AG09319 (cell line): ENCODE measurements around the gene UBE3A.

Experiments used
- DNase-seq: peaks from one replicate; pipeline ENCODE4 v3.0.0-alpha.2; 2010; ENCODE audit warnings: low read depth; ENCODE audit errors: extremely low read depth
- TF ChIP-seq, protein P1 (sequence below): IDR thresholded peaks from 2 replicates; pipeline ENCODE4 v1.5.1; 2011; ENCODE audit warnings: low read depth, mild to moderate bottlenecking, inconsistent platforms, low read length, moderate library complexity

Gene UBE3A

DNA sequence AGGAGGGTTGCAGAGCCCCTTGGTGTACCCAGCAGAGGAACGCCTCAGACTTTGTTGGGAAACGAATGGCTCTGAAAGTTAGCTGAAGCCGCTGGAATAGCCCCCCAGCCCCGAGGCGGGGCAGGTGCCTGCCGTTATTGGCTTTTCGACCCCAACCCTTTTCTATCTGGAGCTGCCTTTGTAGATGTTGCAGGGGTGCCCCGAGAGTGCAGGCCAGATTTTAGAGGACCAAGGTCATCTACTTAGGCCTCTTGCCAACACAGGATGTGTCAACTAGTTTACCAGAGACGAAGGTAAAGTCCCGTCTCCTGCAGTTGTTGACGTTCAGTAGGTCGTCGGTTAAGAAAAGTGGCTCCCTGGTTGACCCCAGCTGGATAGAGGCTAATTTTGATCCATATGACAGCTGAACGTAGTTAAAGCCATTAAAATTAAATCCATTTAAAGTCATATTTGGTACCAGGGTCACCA is 579 bp upstream of the UBE3A start:
- DNase-seq: no peak
- TF ChIP-seq, protein P1, sequence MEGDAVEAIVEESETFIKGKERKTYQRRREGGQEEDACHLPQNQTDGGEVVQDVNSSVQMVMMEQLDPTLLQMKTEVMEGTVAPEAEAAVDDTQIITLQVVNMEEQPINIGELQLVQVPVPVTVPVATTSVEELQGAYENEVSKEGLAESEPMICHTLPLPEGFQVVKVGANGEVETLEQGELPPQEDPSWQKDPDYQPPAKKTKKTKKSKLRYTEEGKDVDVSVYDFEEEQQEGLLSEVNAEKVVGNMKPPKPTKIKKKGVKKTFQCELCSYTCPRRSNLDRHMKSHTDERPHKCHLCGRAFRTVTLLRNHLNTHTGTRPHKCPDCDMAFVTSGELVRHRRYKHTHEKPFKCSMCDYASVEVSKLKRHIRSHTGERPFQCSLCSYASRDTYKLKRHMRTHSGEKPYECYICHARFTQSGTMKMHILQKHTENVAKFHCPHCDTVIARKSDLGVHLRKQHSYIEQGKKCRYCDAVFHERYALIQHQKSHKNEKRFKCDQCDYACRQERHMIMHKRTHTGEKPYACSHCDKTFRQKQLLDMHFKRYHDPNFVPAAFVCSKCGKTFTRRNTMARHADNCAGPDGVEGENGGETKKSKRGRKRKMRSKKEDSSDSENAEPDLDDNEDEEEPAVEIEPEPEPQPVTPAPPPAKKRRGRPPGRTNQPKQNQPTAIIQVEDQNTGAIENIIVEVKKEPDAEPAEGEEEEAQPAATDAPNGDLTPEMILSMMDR: no peak

DNA sequence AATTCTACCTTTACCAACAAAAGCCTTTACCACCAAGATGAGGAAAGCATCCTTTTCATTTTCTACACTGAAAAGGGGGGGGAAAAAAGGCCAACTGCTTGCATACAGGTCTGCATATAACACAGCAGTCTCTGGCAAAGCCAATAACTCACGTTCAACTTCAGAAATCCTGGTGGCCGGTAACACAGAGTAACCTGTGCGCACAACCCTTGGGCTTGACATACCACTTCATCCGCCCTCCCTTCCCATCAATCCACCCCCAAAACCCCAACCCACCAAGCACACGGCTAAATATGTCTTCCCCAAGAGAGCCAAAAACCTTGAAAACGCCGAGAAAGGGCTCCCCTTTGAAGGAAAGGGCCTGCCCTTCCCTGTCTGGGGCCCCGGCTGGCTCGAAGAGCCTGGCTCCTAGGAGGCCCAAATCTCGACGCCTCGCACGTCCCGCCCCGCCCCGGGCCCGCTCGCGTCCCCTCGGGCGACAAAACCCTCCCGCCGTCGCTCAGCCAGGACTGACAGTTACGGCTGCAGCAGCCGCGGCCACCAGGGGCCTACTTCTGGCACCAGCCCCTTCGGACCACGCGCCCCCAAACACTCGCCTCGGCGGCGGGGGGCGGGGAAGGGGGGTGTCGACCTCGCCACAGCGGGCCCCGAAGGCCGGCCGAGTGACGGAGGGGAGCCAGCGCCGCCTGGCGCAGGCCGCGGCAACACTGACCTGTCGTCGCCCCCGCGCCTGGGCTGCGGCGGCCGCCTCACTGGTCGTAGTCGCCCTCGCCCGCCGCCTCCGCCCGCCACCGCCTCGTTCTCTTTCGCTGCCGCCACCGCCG is 835 bp downstream of the UBE3A start:
- TF ChIP-seq, protein P1: peak; percentile 30
- DNase-seq: no peak

DNA sequence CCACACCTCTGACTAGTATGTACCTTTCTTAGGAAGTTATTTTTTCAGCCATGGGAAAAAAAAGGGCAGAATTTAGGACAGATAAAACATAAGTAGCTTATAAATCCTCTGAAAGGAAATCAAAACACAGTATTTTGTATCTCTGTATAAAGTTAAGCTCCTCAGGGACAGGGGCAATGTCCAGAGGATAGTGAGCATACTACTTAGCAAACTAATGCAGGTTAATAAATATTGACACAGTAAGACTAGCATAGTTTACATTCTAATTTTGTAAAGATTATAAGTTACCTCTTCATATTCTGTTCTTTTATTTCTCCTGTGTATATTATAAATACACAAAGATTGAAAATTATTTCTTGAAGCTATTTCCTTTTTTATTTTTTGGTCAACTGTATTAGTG is 2.1 kb downstream of the UBE3A start:
- TF ChIP-seq, protein P1: no peak
- DNase-seq: no peak

DNA sequence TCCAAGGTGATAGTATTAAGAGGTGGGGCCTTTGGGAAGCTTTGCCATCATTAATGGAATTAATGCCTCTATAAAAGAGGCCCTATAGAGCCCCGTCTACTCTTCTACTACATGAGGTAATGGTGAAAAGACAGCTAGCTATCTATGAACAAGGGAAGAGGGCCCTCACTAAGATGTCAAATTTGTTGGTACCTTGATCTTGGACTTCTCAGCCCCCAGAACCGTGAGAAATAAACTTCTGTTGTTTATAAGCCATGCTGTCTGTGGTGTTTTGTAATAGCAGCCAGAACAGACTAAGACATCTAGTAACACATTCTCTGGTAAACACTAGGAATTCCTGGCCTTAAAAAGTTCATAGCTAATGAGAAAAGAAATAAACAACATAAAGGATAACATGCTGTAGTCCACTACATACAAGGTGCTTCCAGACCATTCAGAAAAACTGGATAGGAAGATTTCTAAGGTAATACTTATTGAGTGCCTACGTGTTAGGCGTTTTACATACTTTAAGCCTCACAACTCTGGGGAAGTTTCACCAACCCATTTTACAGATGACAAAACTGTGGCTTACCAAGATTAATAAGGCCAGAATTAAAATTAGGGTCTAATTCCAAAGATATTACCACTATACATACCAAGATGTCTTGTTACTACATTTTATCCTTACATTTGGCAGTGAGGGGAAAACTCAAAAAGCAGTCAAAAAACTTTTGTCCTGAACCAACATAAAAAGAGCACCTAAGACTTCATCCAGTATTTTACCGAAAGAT is 3.2 kb downstream of the UBE3A start:
- DNase-seq: no peak
- TF ChIP-seq, protein P1: no peak

DNA sequence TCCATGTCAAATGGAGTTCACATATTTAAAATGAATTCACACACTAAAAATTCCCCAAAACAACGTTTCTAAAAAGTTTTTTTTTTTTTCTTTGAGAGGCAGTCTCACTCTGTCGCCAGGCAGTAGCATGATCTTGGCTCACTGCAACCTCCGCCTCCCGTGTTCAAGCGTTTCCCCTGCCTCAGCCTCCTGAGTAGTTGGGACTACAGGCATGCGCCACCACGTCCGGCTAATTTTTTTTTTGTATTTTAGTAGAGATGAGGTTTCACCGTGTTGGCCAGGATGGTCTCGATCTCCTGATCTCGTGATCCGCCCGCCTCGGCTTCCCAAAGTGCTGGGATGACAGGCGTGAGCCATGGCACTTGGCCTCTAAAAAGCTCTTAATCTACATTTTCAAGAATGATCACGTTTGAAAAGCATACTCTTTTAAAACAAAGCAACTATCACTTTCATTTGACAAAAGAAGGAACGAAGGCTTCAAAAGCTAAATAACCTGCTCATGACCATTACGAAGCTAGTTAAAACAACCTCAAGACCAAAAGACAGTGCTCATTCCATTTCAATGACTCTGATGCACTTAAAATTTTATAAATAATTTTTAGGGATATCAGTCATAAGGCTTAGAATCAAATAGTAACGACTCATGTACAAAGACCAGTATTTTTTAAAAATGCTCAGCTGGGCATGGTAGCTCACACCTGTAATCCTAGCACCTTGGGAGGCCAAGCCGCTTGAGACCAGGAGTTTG is 5.5 kb downstream of the UBE3A start:
- TF ChIP-seq, protein P1: no peak
- no peak for DNase-seq

DNA sequence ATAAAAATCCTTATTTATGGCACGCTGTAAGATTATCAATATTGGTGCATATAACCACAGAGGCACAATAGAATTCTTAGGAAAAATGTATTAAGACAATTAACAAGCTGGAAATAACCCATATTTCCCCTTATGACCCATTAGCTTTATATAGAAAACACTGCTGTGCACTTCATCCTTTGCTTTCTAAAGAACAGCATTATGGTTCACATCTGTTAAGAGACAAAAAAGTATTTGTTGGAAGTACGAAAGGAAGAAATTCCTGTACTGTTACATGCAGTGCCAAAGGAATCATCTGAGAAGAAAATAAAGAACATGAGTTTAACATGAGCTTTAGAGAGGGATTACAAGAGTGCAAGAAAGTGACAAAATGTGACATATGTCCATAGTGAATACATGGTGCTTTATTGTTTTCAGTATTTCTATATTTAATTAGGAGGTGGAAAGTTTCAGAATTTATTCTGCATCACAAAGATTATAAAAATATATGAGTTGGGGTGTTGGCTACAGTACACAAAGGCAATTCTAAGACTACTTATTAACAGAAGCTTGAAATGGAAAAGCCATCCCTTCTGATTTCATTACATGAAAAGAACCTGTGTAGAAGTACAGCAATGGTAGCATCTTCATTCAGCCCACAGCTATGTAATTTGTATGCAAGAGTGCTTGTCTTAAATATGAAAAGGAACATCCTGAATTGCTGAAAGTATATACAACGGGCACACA is 6.8 kb downstream of the UBE3A start:
- TF ChIP-seq, protein P1: no peak
- DNase-seq: no peak
